ENCODE measurements around the gene SLC12A9.
"Not testable (repeated sequence)": the region's sequence is repeated elsewhere in the genome, so short reads cannot be mapped to it uniquely, and the experiment has no call there.

- not testable (repeated sequence) for TF ChIP-seq EP300, POLR2A, POLR2AphosphoS5, CTCF (IDR thresholded peaks at IDR 0.05)
These were observed 2.4 kb downstream of the SLC12A9 start for GRCh38 chr7:100854899-100855298.

All from upper lobe of left lung (tissue), 4 donors.